PC-9 (cell line): ENCODE results near the gene OSM.

Source experiments
- CTCF ChIP-seq: fragments of 200-600 bp; sonication (generic); conservative IDR thresholded peaks from 2 replicates; pipeline ENCODE4 v1.6.1; 2017; ENCODE audit warnings: mixed run types, antibody characterized with exemption, mild to moderate bottlenecking, moderate library complexity
- EZH2 ChIP-seq: fragments of 200-600 bp; sonication (generic); IDR thresholded peaks from 2 replicates; pipeline ENCODE4 v1.8.0; 2017; ENCODE audit warnings: antibody characterized with exemption, low read depth

DNA sequence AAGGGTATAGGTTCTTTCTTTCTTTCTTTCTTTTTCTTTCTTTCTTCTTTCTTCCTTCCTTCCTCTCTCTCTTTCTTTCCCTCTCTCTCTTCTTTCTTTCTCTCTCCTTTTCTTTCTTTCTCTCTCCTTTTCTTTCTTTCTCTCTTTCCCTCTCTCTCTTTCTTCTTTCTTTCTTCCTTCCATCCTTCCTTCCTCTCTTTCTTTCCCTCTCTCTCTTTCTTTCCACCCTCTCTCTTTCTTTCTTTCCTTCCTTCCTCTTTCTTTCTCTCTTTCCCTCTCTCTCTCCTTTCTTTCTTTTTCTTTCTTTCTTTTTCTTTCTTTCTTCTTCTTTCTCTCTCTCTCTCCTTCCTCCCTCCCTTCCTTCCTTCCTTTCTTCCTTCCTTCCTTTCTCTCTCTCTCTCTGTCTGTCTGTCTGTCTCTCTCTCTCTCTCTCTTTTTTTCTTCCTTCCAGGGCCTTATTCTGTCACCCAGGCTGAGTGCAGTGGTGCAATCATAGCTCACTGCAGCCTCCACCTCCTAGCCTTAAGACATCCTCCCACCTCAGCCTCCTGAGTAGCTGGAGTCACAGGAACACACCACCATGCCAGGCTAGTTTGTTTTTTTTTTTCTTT is 46.9 kb downstream of the OSM start:
- TF ChIP-seq CTCF (no peak), EZH2 (no peak)
